SHP77 (cell line): ENCODE measurements around the gene ITSN1.

ENCODE experiments used
- DNase-seq, 2 experiments: peaks; one replicate each; lab custom pipeline; 2025; lab: John Stamatoyannopoulos, UW

ITSN1 gene

DNA sequence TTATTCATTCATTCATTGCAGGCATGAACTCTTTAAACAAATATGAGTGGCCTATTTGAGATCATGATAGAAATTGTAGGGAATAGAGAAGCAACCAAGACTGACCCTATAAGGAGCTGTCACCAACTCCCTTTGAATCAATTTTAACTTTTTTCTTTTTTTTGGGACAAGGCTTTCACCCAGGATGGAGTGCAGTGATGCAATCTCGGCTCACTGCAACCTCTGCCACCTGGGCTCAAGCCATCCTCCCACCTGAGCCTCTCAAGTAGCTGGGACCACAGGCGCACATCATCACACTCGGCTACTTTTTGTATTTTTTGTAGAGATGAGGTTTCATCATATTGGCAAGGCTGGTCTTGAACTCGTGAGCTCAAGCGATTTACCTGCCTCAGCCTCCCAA is 290.4 kb downstream of the ITSN1 start:
- no peak for DNase-seq

DNA sequence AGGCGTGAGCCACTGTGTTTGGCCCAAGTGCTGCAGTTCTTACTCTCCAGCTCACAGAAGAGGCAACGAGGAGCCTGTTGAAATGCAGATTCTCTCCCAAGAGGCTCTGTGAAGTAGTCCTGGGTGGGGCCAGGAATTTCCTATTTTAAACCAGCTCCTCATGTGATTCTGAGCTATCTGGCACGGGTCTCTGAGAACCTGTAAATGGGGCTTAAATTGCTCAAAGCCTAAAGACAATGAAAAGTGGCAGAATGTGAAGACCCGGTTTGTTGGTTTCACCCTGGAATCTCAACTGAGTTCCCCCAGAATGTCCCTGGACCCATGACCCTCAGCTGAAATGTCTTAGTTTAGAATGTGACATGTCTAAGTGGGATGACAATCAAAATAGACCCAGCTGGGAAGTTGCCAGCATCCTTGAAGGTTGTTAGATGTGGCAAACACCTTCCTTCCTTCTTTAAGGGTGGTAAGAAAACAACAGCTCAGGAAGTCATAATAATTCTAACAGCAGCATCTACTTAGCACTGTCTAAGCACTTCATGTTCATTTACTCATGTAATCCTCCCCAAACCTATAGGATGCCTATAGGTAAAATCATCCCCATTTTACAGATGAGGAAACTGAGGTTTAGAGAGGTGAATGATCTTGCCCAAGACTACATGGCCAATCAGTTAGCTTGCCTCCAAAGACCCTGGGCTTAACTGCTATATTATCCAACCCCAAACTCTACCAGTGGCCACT is 294.2 kb downstream of the ITSN1 start:
- no peak for DNase-seq

DNA sequence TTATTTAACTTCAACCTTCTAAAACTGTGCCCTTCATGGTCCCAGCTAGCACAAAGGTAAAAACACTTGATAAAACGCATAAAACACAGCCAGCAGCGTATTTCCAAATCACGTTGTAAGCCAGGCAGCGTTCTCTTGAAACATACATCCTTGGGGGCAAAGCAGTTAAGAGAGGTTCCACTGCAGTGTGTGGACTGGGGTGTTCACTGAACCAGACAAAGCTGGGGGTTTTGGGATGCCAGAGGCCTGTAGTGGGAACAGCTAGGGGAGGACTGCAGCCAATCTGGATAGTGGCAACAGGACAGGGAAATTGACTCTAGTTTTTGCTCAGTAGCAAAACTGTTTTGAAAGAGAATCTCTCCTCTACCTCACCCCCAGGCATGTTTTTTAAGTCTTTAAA is 294.8 kb downstream of the ITSN1 start:
- no peak for DNase-seq

DNA sequence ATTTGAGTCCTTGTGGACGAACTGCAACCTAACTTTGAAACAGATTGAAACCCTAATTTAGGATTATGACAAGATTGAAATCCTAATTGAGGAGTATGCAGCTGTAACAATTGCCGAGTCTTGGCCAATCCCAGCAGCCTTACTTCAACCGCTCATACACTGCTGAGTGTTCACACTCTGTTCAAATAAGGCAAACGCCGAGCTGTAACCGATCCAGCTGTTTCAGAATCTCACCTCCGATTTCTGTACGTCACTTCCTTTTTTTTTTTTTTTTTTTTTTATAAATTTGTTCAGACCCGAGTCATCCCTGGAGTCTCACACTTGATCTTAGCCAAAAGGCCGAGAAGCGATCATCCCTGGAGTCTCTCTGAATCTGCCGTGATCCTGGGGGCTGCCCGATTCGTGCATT is 295.6 kb downstream of the ITSN1 start:
- DNase-seq: no peak

DNA sequence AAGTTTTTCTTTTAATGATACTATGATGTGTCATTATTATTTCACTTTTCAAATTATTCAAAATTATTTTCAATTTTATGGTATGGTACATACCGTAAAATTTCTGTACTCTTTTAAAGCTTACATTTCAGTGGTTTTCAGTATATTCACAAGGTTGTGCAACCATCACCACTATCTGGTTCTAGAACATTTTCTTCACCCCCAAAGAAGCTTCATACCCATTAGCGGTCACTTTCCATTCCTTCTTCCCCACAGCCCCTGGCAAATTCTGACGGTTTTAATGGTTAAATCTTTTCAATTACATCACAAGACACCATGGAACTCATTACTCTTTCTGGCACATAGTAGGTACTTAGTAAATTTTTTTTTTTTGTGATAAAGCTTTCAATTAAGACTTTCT is 296.1 kb downstream of the ITSN1 start:
- no peak for DNase-seq

DNA sequence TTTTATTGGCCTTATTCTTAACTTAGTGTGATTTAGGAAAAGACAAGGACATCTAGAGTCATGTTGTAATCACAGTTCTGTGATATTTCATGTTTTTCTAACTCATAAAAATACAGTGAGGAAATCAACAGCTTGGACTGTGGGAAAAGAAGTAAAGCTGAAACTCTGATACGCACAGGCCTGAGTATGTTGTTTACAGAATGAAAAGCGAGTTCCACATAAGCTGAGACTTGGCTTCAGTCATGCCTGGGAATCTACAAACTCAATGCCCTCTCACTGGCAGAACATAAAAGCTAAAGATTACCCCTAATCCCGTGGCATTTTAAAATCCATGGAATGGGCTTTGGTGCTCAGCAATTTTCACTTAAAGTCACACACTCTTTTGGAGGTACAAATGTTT is 296.9 kb downstream of the ITSN1 start:
- DNase-seq: no peak

DNA sequence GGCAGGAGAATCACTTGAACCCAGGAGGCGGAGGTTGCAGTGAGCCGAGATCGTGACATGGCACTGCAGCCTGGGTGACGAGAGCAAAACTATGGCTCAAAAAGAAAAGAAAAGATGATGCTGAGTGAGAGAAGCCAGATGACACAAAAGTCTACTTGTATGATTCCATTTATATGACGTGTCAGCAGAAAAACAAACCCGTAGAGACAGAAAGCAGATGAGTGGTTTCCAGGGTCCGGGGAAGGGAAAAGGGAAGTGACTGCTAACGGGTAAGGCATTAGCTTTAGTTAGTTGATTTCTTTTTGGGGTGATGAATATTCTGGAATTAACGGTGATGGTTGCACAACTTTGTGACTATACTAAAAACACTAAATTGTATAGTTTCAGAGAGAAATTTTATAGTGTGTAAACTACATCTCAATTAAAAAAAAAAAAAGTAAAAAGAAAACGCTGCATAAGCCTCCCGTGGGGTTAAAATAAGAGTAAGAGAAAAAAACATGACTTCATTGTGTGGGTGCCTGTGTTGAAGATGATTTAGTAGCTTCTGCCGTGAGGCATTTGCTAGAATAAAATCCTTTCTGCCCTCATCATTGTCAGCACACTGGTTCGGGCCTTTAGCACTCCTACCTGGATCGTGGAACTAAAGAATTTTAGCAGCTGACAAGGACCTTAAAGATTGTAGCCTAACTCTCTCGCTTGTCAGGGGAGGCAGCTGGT is 298.0 kb downstream of the ITSN1 start:
- DNase-seq: no peak

DNA sequence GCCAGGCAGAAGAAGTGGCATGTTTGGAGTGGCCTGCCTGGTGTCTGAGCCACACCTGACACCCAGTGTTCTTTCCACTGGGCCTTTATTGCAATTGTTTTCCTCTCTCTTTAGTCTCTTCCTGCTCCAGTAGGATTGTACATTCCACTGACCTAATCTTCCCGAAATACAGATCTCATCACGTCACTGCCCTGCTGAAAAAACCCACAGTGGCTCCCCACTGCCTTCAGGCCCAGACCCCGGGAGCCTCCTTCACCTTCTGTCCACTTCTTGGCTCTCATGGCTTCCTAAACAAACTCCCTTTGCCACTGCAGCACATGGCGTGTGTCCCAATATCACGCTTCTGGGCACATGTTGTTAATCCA is 298.6 kb downstream of the ITSN1 start:
- DNase-seq: no peak

DNA sequence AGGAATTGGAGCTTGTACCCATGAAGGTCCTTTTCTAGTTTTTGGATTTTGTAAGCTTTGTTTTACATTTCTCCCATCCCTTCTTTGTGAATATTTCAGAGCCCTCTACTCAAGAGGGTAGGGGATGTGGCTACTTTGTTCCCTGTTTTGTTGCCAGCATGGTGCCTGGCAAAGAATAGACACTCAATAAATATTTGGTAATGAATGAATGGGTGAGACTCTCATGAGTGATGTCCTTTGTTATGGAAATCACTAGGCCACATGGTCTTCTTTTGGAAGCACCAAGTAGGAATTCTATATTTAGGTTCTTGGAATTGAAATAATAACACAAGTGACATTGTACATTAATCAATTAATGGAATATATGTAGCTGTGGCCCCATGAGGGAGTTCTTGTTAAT is 300.1 kb downstream of the ITSN1 start:
- DNase-seq: no peak

DNA sequence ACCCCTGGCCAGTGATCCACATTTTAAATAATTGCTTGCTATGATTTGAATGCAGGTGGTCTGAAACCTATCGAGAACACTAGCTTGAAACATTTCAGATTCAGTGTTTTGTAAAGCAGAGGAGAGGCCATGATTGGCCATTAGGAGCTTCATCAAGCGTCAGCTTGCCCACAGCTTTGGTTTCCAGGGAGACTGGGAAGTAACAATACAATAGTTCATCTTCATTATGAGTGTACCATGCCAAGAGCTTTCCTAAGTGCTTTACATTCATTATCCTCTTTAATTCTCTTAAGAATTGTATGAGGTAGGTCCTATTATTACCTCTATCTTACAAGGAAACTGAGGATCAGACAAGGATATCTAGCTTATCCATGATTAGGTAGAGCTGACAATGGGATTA is 301.0 kb downstream of the ITSN1 start:
- no peak for DNase-seq

DNA sequence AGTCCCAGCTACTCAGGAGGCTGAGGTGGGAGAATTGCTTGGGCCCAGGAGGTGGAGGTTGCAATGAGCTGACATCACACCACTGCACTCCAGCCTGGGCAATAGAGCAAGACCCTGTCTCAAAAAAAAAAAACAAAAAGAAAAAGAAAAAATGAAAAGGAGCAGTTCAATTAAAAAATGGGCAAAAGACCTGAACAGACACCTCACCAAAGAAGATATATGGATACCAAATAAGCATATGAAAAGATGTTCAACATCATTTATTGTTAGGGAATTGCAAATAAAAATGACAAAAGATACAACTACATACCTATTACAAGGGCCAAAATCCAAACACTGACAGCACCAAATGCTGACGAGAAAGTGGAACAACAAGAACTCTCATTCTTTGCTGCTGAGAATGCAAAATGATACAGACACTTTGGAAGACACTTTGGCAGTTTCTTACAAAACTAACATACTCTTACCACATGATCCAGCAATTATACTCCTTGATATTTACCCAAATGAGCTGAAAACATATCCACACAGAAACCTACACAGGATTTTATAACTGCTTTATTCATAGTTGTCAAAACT is 302.0 kb downstream of the ITSN1 start:
- no peak for DNase-seq

DNA sequence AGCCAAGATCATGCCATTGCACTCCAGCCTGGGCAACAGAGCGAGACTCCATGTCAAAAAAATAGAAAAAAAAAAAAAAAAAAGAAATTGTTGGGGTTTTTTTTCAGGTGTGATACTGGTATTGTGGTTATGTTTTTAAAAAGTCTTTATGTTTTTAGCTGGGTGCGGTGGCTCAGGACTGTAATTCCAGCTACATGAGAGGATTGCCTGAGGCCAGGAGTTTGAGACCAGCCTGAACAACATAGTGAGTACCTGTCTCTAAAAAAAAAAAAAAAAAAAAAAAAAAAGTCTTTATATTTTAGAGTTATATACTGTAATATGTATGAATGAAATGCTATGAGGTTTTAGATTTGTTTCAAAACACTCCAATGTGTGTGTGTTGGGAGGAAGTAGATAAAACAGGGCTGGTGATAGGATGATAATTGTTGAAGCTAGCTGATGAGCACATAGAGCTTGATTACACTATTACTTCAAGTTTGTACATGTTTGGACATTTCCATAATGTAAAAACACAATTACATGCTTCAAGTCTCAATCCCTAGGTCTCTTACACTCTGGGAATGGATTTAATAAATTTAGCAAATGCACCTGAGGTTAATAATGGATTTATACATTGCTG is 303.5 kb downstream of the ITSN1 start:
- no peak for DNase-seq

DNA sequence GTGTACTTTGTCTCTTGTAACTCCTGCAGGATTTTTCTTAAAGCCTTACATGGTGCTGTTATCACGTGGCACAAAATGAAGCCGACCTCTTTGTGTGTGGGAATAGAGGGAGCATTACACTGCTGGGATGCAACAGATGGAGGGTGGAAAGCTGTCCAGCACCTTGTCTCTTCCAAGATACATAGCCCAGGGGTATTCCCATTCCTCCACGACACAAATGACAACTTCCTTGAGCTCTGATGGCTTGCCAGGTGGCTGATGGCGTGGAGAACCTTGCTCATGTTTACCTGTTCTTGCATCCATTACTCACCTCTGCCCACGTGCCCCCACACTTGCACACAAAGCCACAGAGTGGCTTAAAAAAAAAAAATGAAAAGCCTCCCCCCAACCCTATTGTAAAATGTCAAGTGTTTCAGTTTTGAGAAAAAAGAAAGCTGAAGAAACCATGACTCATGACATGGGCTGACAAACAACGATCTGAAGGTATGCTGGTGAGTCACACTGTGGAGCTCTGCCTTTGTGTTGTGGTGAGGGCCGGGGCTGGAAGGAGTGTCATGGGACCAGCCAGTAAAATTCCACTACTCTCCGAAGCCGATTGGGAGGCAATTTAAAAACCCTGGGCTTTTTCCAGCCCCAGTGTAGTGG is 305.3 kb downstream of the ITSN1 start:
- DNase-seq: peak; percentile 72

DNA sequence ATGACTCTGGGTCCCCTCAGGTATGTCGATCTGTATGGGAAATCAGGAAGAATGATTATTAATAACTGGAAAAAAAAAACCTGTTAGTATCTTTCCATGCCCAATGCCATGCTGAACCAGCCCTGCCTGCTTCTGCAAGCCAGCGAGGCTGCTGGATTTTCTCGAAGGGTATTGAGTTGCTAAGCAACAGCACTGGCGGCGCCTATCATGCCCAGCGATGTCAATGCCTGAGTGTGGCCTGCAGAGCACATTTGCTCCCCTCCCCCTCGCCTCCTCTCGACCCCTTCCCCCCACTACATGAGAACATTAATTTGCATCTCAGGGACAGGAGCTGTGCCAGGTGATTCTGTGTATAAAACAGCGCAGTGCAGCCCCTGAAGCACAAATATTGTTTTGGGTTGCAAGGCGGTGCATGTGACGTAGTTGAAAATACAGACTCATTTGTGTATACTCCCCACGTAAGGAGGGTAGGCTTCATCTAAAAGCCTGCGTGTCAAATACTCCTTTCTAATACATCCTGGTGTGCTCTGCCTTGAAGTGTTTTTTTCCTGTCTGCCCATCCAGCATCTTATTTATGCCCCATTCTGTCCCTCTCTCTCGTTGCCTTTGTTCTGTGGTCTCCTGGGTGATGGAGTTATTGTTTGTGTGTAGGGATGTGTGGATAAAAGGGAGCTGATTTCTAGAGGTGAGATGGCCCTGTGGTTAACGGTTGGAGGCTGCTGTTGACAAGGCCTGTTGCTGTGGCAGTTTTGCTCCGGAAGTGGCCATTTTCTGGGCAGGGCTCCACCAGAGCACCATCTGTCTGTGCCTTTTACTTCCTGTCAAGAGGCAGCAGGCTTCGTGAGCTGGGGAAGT is 306.0 kb downstream of the ITSN1 start:
- DNase-seq: peak; percentile 72 to 83

DNA sequence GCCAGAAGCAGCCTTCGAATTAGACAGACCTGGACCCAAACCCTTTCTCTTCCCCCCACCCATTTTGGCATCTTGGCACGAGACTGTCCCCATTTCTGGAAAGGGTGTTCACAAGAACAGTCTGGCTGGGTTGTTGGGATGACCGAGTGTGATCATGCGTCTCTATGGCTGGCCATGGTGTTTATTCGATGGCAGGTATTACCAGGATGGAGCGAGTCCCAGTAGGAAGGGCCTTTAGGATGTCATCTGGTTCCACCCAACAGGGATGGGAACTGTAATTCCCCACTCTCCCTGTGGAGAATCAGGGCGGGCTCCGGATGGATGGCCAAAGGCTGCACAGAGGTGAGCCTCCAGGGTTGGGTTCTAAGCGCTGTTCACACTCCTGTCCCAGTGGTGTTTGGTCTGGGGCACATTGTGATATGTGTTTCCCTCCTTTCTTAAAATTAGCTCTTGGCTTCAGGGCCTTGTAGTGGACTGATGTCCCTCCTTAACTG is 306.7 kb downstream of the ITSN1 start:
- no peak for DNase-seq
